ENCODE data around the gene TTC39B.

The TTC39B gene

GRCh38 chr9:15178631-15179030, 128.4 kb downstream of the TTC39B start:
- no peak overlapping the region for H3K27ac ChIP-seq (ENCODE audit: low read depth, low read length)
- H3K27me3 ChIP-seq (ENCODE audit: control insufficient read depth, insufficient read depth, low read length): no peaks in the 10 kb centered on the region
- peaks cover 12% of the 10 kb centered on the region for H3K36me3 ChIP-seq (ENCODE audit: control insufficient read depth, insufficient read depth, low read length)
- H3K4me3 ChIP-seq (ENCODE audit: low read depth, low read length): no peak overlapping the region
- no peak overlapping the region for H3K9ac ChIP-seq (ENCODE audit: low read depth, low read length)
- no peaks in the 10 kb centered on the region; the same call in none of the 2 replicates for H3K4me1 ChIP-seq (ENCODE audit: control insufficient read depth, insufficient read depth, low read length)
- no peaks in the 10 kb centered on the region for H3K9me3 ChIP-seq (ENCODE audit: control insufficient read depth, insufficient read depth, low read length)

GRCh38 chr9:15176836-15177235, 130.2 kb downstream of the TTC39B start:
- Histone ChIP-seq H3K27me3 (ENCODE audit: control insufficient read depth, insufficient read depth, low read length) (no peaks in the 10 kb centered on the region), H3K4me1 (ENCODE audit: control insufficient read depth, insufficient read depth, low read length) (no peaks in the 10 kb centered on the region; the same call in none of the 2 replicates)

GRCh38 chr9:15163931-15164330, 143.1 kb downstream of the TTC39B start:
- no peak overlapping the region for H3K27ac ChIP-seq (ENCODE audit: low read depth, low read length)
- H3K9me3 ChIP-seq (ENCODE audit: control insufficient read depth, insufficient read depth, low read length): no peaks in the 10 kb centered on the region
- no peak overlapping the region for H3K4me3 ChIP-seq (ENCODE audit: low read depth, low read length)
- H3K36me3 ChIP-seq (ENCODE audit: control insufficient read depth, insufficient read depth, low read length): 0 out of 2 replicates have a peak, but pooled peaks cover 2% of the 10 kb centered on the region
- no peaks in the 10 kb centered on the region for H3K27me3 ChIP-seq (ENCODE audit: control insufficient read depth, insufficient read depth, low read length)
- H3K9ac ChIP-seq (ENCODE audit: low read depth, low read length): no peak overlapping the region
- 0 out of 2 replicates have a peak, but pooled peaks cover 5% of the 10 kb centered on the region for H3K4me1 ChIP-seq (ENCODE audit: control insufficient read depth, insufficient read depth, low read length)

More at GRCh38 chr9:15176836-15177235, 130.2 kb downstream of the TTC39B start:
- Histone ChIP-seq H3K9me3 (ENCODE audit: control insufficient read depth, insufficient read depth, low read length) (no peaks in the 10 kb centered on the region), H3K27ac (ENCODE audit: low read depth, low read length) (no peak overlapping the region), H3K9ac (ENCODE audit: low read depth, low read length) (no peak overlapping the region), H3K36me3 (ENCODE audit: control insufficient read depth, insufficient read depth, low read length) (peaks cover 12% of the 10 kb centered on the region), H3K4me3 (ENCODE audit: low read depth, low read length) (no peak overlapping the region)

GRCh38 chr9:15161753-15162152, 145.3 kb downstream of the TTC39B start:
- Histone ChIP-seq H3K27me3 (ENCODE audit: control insufficient read depth, insufficient read depth, low read length) (no peaks in the 10 kb centered on the region), H3K27ac (ENCODE audit: low read depth, low read length) (no peak overlapping the region), H3K4me1 (ENCODE audit: control insufficient read depth, insufficient read depth, low read length) (0 out of 2 replicates have a peak, but pooled peaks cover 5% of the 10 kb centered on the region), H3K9me3 (ENCODE audit: control insufficient read depth, insufficient read depth, low read length) (no peaks in the 10 kb centered on the region), H3K4me3 (ENCODE audit: low read depth, low read length) (no peak overlapping the region), H3K9ac (ENCODE audit: low read depth, low read length) (no peak overlapping the region), H3K36me3 (ENCODE audit: control insufficient read depth, insufficient read depth, low read length) (no peaks in the 10 kb centered on the region)

GRCh38 chr9:15160673-15161072, 146.3 kb downstream of the TTC39B start:
- peaks cover 9% of the 10 kb centered on the region; the same call in 1 of the 2 replicates for H3K4me1 ChIP-seq (ENCODE audit: control insufficient read depth, insufficient read depth, low read length)
- H3K36me3 ChIP-seq (ENCODE audit: control insufficient read depth, insufficient read depth, low read length): no peaks in the 10 kb centered on the region
- no peak overlapping the region for H3K27ac ChIP-seq (ENCODE audit: low read depth, low read length)
- H3K9me3 ChIP-seq (ENCODE audit: control insufficient read depth, insufficient read depth, low read length): no peaks in the 10 kb centered on the region
- no peaks in the 10 kb centered on the region for H3K27me3 ChIP-seq (ENCODE audit: control insufficient read depth, insufficient read depth, low read length)
- no peak overlapping the region for H3K4me3 ChIP-seq (ENCODE audit: low read depth, low read length)
- H3K9ac ChIP-seq (ENCODE audit: low read depth, low read length): no peak overlapping the region

GRCh38 chr9:15158064-15158463, 149.0 kb downstream of the TTC39B start:
- Histone ChIP-seq H3K27ac (ENCODE audit: low read depth, low read length) (no peak overlapping the region), H3K4me3 (ENCODE audit: low read depth, low read length) (no peak overlapping the region)

GRCh38 chr9:15157381-15157780, 149.6 kb downstream of the TTC39B start:
- H3K4me3 ChIP-seq (ENCODE audit: low read depth, low read length): no peak overlapping the region
- H3K27me3 ChIP-seq (ENCODE audit: control insufficient read depth, insufficient read depth, low read length): no peaks in the 10 kb centered on the region
- no peaks in the 10 kb centered on the region for H3K9me3 ChIP-seq (ENCODE audit: control insufficient read depth, insufficient read depth, low read length)
- H3K4me1 ChIP-seq (ENCODE audit: control insufficient read depth, insufficient read depth, low read length): peaks cover 4% of the 10 kb centered on the region; the same call in 1 of the 2 replicates
- H3K27ac ChIP-seq (ENCODE audit: low read depth, low read length): no peak overlapping the region
- no peak overlapping the region for H3K9ac ChIP-seq (ENCODE audit: low read depth, low read length)
- H3K36me3 ChIP-seq (ENCODE audit: control insufficient read depth, insufficient read depth, low read length): no peaks in the 10 kb centered on the region

More at GRCh38 chr9:15158064-15158463, 149.0 kb downstream of the TTC39B start:
- Histone ChIP-seq H3K36me3 (ENCODE audit: control insufficient read depth, insufficient read depth, low read length) (no peaks in the 10 kb centered on the region), H3K27me3 (ENCODE audit: control insufficient read depth, insufficient read depth, low read length) (no peaks in the 10 kb centered on the region), H3K9me3 (ENCODE audit: control insufficient read depth, insufficient read depth, low read length) (no peaks in the 10 kb centered on the region), H3K4me1 (ENCODE audit: control insufficient read depth, insufficient read depth, low read length) (peaks cover 9% of the 10 kb centered on the region; the same call in 1 of the 2 replicates), H3K9ac (ENCODE audit: low read depth, low read length) (no peak overlapping the region)

GRCh38 chr9:15156241-15156640, 150.8 kb downstream of the TTC39B start:
- Histone ChIP-seq H3K4me1 (ENCODE audit: control insufficient read depth, insufficient read depth, low read length) (peaks cover 4% of the 10 kb centered on the region; the same call in 1 of the 2 replicates), H3K27me3 (ENCODE audit: control insufficient read depth, insufficient read depth, low read length) (no peaks in the 10 kb centered on the region), H3K9me3 (ENCODE audit: control insufficient read depth, insufficient read depth, low read length) (no peaks in the 10 kb centered on the region), H3K36me3 (ENCODE audit: control insufficient read depth, insufficient read depth, low read length) (no peaks in the 10 kb centered on the region), H3K4me3 (ENCODE audit: low read depth, low read length) (no peak overlapping the region), H3K27ac (ENCODE audit: low read depth, low read length) (no peak overlapping the region), H3K9ac (ENCODE audit: low read depth, low read length) (no peak overlapping the region)

- H3K9me3 ChIP-seq (ENCODE audit: control insufficient read depth, insufficient read depth, low read length): no peaks in the 10 kb centered on the region
- no peaks in the 10 kb centered on the region for H3K36me3 ChIP-seq (ENCODE audit: control insufficient read depth, insufficient read depth, low read length)
- H3K4me3 ChIP-seq (ENCODE audit: low read depth, low read length): no peak overlapping the region
- no peak overlapping the region for H3K27ac ChIP-seq (ENCODE audit: low read depth, low read length)
- H3K27me3 ChIP-seq (ENCODE audit: control insufficient read depth, insufficient read depth, low read length): no peaks in the 10 kb centered on the region
- H3K9ac ChIP-seq (ENCODE audit: low read depth, low read length): no peak overlapping the region
- peaks cover 4% of the 10 kb centered on the region; the same call in 1 of the 2 replicates for H3K4me1 ChIP-seq (ENCODE audit: control insufficient read depth, insufficient read depth, low read length)
These were observed 151.2 kb downstream of the TTC39B start for GRCh38 chr9:15155826-15156225.

- Histone ChIP-seq H3K27me3 (ENCODE audit: control insufficient read depth, insufficient read depth, low read length) (no peaks in the 10 kb centered on the region), H3K9ac (ENCODE audit: low read depth, low read length) (no peak overlapping the region), H3K4me3 (ENCODE audit: low read depth, low read length) (no peak overlapping the region), H3K27ac (ENCODE audit: low read depth, low read length) (no peak overlapping the region), H3K4me1 (ENCODE audit: control insufficient read depth, insufficient read depth, low read length) (peaks cover 4% of the 10 kb centered on the region; the same call in 1 of the 2 replicates), H3K36me3 (ENCODE audit: control insufficient read depth, insufficient read depth, low read length) (no peaks in the 10 kb centered on the region), H3K9me3 (ENCODE audit: control insufficient read depth, insufficient read depth, low read length) (no peaks in the 10 kb centered on the region)
These were observed 151.7 kb downstream of the TTC39B start for GRCh38 chr9:15155323-15155722.

GRCh38 chr9:15154677-15155076, 152.3 kb downstream of the TTC39B start:
- no peak overlapping the region for H3K27ac ChIP-seq (ENCODE audit: low read depth, low read length)
- no peaks in the 10 kb centered on the region for H3K27me3 ChIP-seq (ENCODE audit: control insufficient read depth, insufficient read depth, low read length)
- H3K4me3 ChIP-seq (ENCODE audit: low read depth, low read length): no peak overlapping the region
- H3K9ac ChIP-seq (ENCODE audit: low read depth, low read length): no peak overlapping the region
- peaks cover 4% of the 10 kb centered on the region; the same call in 1 of the 2 replicates for H3K4me1 ChIP-seq (ENCODE audit: control insufficient read depth, insufficient read depth, low read length)
- H3K9me3 ChIP-seq (ENCODE audit: control insufficient read depth, insufficient read depth, low read length): no peaks in the 10 kb centered on the region
- no peaks in the 10 kb centered on the region for H3K36me3 ChIP-seq (ENCODE audit: control insufficient read depth, insufficient read depth, low read length)
